ENCODE measurements around the gene PM20D2.

Gene PM20D2

GRCh38 chr6:89194559-89194958, 48.7 kb downstream of the PM20D2 start:
- no peak overlapping the region for H2AFZ ChIP-seq (ENCODE audit: low read depth, low read length)
- peaks cover 9% of the 10 kb centered on the region for H3K9me3 ChIP-seq (ENCODE audit: low read length)
- H3K36me3 ChIP-seq (ENCODE audit: insufficient read depth, low read length), result no peaks in the 10 kb centered on the region
- H3K4me3 ChIP-seq (ENCODE audit: low read length), result no peak overlapping the region
- peaks cover 24% of the 10 kb centered on the region for H3K4me1 ChIP-seq (ENCODE audit: insufficient read depth, low read length)
- peaks cover 5% of the 10 kb centered on the region for H3K27me3 ChIP-seq (ENCODE audit: insufficient read depth, low read length)

- Histone ChIP-seq H3K36me3 (ENCODE audit: insufficient read depth, low read length) (no peaks in the 10 kb centered on the region), H3K27me3 (ENCODE audit: insufficient read depth, low read length) (peaks cover 5% of the 10 kb centered on the region), H2AFZ (ENCODE audit: low read depth, low read length) (no peak overlapping the region), H3K4me1 (ENCODE audit: insufficient read depth, low read length) (peaks cover under 1% of the 10 kb centered on the region), H3K9me3 (ENCODE audit: low read length) (peaks cover 9% of the 10 kb centered on the region), H3K4me3 (ENCODE audit: low read length) (no peak overlapping the region)
These were observed 51.3 kb downstream of the PM20D2 start for GRCh38 chr6:89197141-89197540.

DNA sequence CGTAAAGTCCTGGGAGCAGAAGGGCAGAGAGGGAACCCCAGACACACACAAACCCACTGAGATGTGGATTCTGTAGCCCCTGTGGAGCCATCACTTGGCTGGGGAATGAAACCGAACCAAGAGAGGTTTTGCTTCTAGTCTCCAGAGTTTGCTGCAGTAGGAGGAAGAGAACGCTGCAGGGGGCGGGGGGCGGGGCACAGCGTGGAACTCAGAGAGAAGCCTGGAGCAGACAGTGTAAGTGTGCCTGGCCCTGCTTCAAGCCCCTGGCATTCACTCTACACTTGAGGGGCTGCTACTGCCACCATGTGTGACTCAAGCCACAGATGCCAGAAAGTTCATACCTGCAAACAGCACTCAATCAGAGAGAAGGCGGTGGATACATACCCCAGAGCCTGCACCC, 52.4 kb downstream of the PM20D2 start:
- H3K27me3 ChIP-seq (ENCODE audit: insufficient read depth, low read length), result peaks cover 5% of the 10 kb centered on the region
- no peak overlapping the region for H3K4me3 ChIP-seq (ENCODE audit: low read length)
- H2AFZ ChIP-seq (ENCODE audit: low read depth, low read length), result no peak overlapping the region
- peaks cover 9% of the 10 kb centered on the region for H3K9me3 ChIP-seq (ENCODE audit: low read length)
- H3K36me3 ChIP-seq (ENCODE audit: insufficient read depth, low read length), result no peaks in the 10 kb centered on the region
- H3K4me1 ChIP-seq (ENCODE audit: insufficient read depth, low read length), result no peaks in the 10 kb centered on the region

GRCh38 chr6:89199579-89199978, 53.7 kb downstream of the PM20D2 start:
- no peaks in the 10 kb centered on the region for H3K4me1 ChIP-seq (ENCODE audit: insufficient read depth, low read length)
- H3K36me3 ChIP-seq (ENCODE audit: insufficient read depth, low read length), result no peaks in the 10 kb centered on the region
- H2AFZ ChIP-seq (ENCODE audit: low read depth, low read length), result no peak overlapping the region
- peaks cover 8% of the 10 kb centered on the region for H3K27me3 ChIP-seq (ENCODE audit: insufficient read depth, low read length)
- no peak overlapping the region for H3K4me3 ChIP-seq (ENCODE audit: low read length)
- peaks cover 5% of the 10 kb centered on the region for H3K9me3 ChIP-seq (ENCODE audit: low read length)

GRCh38 chr6:89200706-89201215, 54.9 kb downstream of the PM20D2 start:
- Histone ChIP-seq H2AFZ (ENCODE audit: low read depth, low read length) (no peak overlapping the region), H3K4me3 (ENCODE audit: low read length) (no peak overlapping the region), H3K27me3 (ENCODE audit: insufficient read depth, low read length) (peaks cover 8% of the 10 kb centered on the region), H3K36me3 (ENCODE audit: insufficient read depth, low read length) (no peaks in the 10 kb centered on the region), H3K9me3 (ENCODE audit: low read length) (peaks cover 5% of the 10 kb centered on the region), H3K4me1 (ENCODE audit: insufficient read depth, low read length) (no peaks in the 10 kb centered on the region)

- H3K9me3 ChIP-seq (ENCODE audit: low read length), result peaks cover 2% of the 10 kb centered on the region
- H3K4me1 ChIP-seq (ENCODE audit: insufficient read depth, low read length), result no peaks in the 10 kb centered on the region
- no peak overlapping the region for H3K4me3 ChIP-seq (ENCODE audit: low read length)
- H2AFZ ChIP-seq (ENCODE audit: low read depth, low read length), result no peak overlapping the region
- H3K27me3 ChIP-seq (ENCODE audit: insufficient read depth, low read length), result peaks cover 7% of the 10 kb centered on the region
- H3K36me3 ChIP-seq (ENCODE audit: insufficient read depth, low read length), result no peaks in the 10 kb centered on the region
These were observed 58.2 kb downstream of the PM20D2 start for GRCh38 chr6:89204096-89204495.

DNA sequence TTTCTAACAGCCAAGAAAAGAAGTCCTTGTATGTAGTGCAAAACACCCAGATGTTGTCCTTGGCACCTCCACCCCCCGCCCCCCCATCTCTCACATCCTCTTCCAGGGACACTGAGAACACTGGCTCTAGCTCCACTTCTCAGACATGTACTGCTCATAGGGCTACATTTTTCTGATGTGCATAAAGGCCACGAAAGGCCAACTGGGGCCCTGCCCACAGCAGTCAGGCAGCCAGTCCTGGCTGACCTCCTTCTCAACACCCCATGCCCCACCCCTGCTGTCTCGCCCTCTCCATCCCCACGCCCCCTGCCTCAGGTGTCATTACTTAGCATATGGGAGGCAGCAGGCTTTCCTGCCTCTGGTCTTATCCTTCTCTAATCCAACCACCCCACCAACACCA, 60.0 kb downstream of the PM20D2 start:
- Histone ChIP-seq H3K9me3 (ENCODE audit: low read length) (peaks cover 2% of the 10 kb centered on the region), H3K36me3 (ENCODE audit: insufficient read depth, low read length) (no peaks in the 10 kb centered on the region), H3K4me3 (ENCODE audit: low read length) (no peak overlapping the region), H3K4me1 (ENCODE audit: insufficient read depth, low read length) (no peaks in the 10 kb centered on the region), H2AFZ (ENCODE audit: low read depth, low read length) (no peak overlapping the region), H3K27me3 (ENCODE audit: insufficient read depth, low read length) (peaks cover 4% of the 10 kb centered on the region)

DNA sequence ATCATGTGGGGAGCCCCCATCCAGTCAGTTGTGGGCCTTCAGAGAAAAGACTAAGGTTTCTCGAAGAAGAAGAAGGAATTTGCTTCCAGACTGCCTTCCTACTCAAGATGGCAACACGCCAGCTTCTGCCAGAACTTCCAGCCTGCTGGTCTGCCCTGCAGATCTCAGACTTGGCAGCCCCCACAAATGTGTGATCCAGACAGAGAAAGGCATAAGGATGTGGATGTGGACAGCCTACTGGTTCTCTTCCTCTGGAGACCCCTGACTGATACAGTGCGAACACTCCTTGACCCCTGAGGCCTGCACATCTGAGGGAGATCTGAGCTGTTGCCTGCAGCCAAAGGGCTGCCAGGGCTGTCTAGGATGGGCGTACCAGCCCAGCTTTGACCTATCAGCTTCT, 62.7 kb downstream of the PM20D2 start:
- Histone ChIP-seq H3K9me3 (ENCODE audit: low read length) (peaks cover 2% of the 10 kb centered on the region), H3K4me1 (ENCODE audit: insufficient read depth, low read length) (no peaks in the 10 kb centered on the region), H2AFZ (ENCODE audit: low read depth, low read length) (no peak overlapping the region), H3K27me3 (ENCODE audit: insufficient read depth, low read length) (peaks cover 6% of the 10 kb centered on the region), H3K36me3 (ENCODE audit: insufficient read depth, low read length) (no peaks in the 10 kb centered on the region), H3K4me3 (ENCODE audit: low read length) (no peak overlapping the region)

GRCh38 chr6:89209457-89209856, 63.6 kb downstream of the PM20D2 start:
- Histone ChIP-seq H3K27me3 (ENCODE audit: insufficient read depth, low read length) (peaks cover 3% of the 10 kb centered on the region), H3K36me3 (ENCODE audit: insufficient read depth, low read length) (no peaks in the 10 kb centered on the region), H3K4me1 (ENCODE audit: insufficient read depth, low read length) (no peaks in the 10 kb centered on the region), H3K9me3 (ENCODE audit: low read length) (no peaks in the 10 kb centered on the region), H3K4me3 (ENCODE audit: low read length) (no peak overlapping the region), H2AFZ (ENCODE audit: low read depth, low read length) (no peak overlapping the region)

- peaks cover 3% of the 10 kb centered on the region for H3K27me3 ChIP-seq (ENCODE audit: insufficient read depth, low read length)
- no peaks in the 10 kb centered on the region for H3K36me3 ChIP-seq (ENCODE audit: insufficient read depth, low read length)
- H3K9me3 ChIP-seq (ENCODE audit: low read length), result no peaks in the 10 kb centered on the region
- no peak overlapping the region for H2AFZ ChIP-seq (ENCODE audit: low read depth, low read length)
- no peaks in the 10 kb centered on the region for H3K4me1 ChIP-seq (ENCODE audit: insufficient read depth, low read length)
- no peak overlapping the region for H3K4me3 ChIP-seq (ENCODE audit: low read length)
These were observed 66.6 kb downstream of the PM20D2 start for GRCh38 chr6:89212472-89212871.

GRCh38 chr6:89214197-89214596, 68.3 kb downstream of the PM20D2 start:
- no peaks in the 10 kb centered on the region for H3K36me3 ChIP-seq (ENCODE audit: insufficient read depth, low read length)
- H3K4me1 ChIP-seq (ENCODE audit: insufficient read depth, low read length), result no peaks in the 10 kb centered on the region
- H2AFZ ChIP-seq (ENCODE audit: low read depth, low read length), result no peak overlapping the region
- no peaks in the 10 kb centered on the region for H3K9me3 ChIP-seq (ENCODE audit: low read length)
- H3K27me3 ChIP-seq (ENCODE audit: insufficient read depth, low read length), result peaks cover 3% of the 10 kb centered on the region
- no peak overlapping the region for H3K4me3 ChIP-seq (ENCODE audit: low read length)

Measured in neuron (in vitro differentiated cells).